Measurements from ENCODE around the gene FRMD4A.
"Not testable (repeated sequence)": the region's sequence is repeated elsewhere in the genome, so short reads cannot be mapped to it uniquely, and the experiment has no call there.

The FRMD4A gene

GRCh38 chr10:13978533-13979115 is 352.1 kb downstream of the FRMD4A start:
- no peak for DNase-seq (ENCODE audit: low spot score)

DNA sequence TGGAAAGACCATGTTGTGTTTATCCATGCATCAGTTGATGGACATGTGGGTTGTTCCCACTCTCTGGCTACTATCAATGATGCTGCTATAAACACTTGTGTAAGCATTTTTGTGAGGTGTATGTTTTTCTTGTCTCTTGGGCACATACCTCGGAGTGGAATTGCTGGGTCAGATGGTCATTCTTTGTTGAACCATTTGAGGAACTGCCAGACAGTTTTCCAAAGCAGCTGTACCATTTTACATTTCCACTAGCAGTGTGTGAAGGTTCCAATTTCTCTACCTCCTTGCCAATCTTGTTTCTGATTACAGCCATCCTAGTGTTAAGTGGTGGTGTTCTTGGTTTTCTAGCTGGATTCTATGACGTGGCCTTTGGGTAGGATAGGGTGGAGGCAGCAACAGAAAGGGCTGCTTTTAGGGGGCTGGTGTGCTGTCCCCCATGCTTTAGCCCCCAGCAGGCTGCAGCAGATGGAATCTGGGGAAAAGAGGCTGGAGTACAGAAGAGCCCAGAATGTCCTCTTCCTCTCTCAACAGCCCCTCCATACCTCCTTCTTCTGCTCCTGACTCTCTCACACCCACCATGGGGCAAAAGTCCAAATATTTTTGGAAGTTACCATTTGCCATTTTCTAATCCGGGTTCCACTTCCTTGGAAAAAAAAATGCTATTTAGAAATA is 352.7 kb downstream of the FRMD4A start:
- no peak for DNase-seq (ENCODE audit: low spot score)

DNA sequence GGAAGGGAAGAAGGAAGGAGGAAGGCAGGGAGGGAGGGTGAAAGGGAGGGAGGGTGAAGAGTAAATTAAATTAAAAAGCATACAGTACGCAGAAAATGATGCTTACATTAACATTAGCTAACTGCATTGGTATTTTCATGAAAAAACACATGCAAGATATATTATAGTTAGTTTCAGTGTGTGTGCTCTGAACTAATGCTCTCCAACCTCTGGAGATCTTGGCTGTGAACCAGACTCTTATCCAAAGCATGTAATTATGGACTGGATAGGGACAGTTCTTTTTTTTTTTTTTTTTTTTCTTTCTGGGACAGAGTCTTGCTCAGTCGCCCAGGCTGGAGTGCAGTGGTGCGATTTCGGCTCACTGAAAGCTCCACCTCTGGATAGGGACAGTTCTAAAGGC is 357.0 kb downstream of the FRMD4A start:
- DNase-seq (ENCODE audit: low spot score): no peak

DNA sequence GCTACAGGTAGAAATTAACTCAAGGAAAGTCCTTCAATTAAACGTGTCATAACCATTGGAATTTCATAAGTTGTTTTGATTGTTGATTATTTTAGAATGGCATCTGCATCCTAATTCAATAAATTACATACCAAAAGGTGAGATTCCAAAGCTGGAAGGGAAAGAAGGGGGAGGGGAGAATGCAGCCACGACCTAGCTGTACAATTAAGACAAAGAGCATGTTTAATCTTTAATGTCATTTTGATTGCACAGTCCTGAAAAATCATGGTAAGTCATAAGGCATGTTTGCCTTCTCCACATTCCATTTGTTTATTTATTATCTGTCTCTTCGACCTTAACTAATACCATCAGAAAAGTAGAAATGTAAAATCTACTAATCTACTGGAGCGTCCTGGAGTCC is 358.1 kb downstream of the FRMD4A start:
- no peak for DNase-seq (ENCODE audit: low spot score)

- no peak for DNase-seq (ENCODE audit: low spot score)
Observed at GRCh38 chr10:13971601-13972475, 358.9 kb downstream of the FRMD4A start.

- DNase-seq (ENCODE audit: low spot score): no peak
Observed at GRCh38 chr10:13970957-13971353, 359.8 kb downstream of the FRMD4A start.

DNA sequence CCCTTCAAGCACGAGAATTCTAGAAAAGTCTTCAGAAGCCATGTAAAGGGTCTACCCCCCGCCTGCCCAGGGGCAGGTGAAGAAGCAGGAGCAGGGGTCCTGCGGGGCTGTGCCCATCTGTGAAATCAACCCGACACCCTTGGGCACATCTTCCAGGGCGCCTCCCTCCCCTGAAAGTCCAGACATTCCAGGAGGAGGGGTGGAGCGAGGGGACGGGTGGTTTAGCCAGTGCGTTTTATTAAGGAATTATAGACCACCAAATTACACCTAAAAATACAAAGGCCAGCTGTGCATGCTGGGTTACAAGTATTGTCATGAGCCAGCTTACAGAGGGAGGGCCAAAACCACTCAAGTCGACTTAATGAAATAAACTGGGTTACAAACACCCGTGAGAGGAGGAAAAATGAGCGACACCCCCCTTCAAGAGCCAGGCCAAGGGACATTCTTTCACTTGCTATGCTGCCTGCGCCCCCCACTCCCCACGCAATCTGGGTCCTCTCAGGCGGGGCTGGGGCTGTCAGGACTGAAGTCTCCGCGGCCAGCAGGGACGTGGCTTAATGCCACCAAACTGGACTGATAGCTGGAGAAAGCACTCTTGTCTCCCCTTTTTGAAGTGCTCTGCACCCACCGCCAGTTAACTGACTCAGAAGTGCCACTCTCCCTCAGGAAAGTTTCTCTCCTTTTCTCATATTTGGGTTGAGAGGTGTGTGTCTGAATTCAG is 360.3 kb downstream of the FRMD4A start:
- DNase-seq (ENCODE audit: low spot score): no peak

DNA sequence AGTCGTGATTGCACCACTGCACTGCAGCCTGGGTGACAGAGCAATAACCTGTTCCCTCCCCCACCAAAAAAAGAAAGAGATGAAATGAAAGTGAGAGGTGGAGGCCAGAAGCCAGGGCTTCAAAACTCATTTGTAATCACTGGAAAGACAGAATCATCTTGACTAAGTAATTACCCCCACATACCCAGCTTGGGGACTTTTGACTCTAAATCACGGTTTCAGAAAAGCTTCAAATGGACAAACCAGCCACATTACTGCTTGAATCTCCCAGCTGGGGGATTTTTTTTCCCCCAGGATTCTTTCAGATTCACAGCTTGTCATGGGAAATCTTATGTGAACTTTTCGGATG is 361.0 kb downstream of the FRMD4A start:
- no peak for DNase-seq (ENCODE audit: low spot score)

DNA sequence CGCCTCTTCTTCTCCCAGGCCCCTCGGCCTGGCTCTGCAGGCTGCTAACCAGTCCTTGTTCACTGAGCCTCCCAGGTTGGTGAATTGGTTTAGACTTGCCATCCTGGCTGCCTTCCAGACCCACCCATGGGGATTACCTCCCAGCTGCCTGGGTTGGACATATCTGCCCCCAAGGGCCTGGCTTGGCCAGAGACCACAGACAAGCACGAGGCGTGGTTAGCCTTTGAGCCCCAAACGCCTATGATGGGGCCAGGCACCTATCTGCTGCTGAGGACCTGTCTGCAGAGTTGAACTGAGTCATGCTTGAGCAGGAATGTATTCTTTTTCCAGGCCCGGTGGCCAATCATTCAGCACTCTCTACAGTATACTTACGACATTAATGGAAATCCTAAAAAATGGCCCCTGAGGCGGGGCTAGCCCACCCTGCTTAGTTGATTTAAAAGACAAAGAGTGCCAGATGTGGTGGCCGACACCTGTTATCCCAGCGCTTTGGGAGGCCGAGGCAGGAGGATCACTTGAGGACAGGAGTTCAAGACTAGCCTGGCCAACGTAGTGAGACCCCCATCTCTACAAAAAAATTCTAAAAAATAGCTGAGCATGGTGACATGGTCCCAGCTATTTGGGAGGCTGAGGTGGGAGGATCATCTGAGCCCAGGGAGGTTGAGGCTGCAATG is 361.5 kb downstream of the FRMD4A start:
- no peak for DNase-seq (ENCODE audit: low spot score)

DNA sequence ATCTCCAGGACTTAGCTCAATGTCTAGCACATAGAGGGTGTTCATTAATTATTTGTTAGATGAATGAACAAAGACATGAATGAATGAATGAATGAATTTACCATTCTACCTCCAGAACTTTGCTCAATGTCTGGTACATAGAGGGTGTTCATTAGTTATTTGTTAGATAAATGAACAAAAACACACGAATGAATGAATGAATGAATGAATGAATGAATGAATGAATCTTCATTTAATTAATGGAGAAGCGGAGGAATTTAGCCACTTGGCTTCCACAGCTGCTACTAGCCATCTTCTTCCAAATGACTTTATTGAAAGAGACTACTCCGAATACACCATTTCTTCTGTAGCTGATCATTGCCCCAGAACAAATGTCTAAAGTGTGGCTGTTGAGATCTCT is 368.9 kb downstream of the FRMD4A start:
- DNase-seq (ENCODE audit: low spot score): no peak

GRCh38 chr10:13961097-13961496 is 369.6 kb downstream of the FRMD4A start:
- no peak for DNase-seq (ENCODE audit: low spot score)

- no peak for DNase-seq (ENCODE audit: low spot score)
Observed at GRCh38 chr10:13960603-13961002, 370.1 kb downstream of the FRMD4A start.

DNA sequence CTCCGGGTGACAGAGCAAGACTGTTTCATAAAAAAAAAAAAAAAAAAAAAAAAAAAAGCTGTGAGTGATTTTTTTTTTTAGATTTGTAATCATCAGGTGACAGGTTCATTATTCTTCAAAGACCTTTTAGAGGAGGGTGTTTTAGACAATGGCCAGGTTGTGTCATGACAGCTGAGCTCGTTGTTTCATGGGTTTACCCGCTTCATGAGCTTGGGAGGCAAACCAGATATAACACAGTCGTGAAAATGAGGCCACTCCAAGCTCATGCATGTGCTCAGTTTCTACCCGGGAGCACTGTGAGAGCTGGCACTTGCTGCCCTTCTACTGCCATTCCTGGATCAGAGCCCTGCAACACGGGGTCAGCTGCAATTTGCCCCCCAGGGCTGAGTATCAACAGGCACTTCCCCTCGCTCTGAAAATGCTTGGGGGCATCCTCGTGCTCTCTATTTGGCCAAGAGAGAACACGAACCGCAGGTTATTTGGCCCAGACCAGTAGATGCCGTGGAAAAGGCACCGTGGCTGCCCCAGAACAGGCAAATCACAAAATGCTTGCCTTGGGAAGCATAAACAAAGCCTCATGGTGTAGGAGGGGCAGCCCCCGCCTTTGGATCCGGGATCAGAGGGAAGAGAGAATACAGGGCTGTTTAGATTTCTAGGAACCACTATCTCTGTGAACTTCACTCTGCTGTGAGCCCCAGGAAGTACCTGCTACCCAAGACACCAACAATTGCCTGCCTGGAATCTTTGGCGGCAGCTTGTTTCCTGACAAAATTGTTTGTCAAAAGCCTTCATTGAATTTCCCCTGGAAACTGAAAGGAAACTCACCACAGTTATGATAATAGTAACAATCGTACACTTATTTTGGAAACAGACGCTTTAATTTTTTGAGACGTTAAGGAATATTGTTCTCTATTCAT is 371.0 kb downstream of the FRMD4A start:
- DNase-seq (ENCODE audit: low spot score): no peak

DNA sequence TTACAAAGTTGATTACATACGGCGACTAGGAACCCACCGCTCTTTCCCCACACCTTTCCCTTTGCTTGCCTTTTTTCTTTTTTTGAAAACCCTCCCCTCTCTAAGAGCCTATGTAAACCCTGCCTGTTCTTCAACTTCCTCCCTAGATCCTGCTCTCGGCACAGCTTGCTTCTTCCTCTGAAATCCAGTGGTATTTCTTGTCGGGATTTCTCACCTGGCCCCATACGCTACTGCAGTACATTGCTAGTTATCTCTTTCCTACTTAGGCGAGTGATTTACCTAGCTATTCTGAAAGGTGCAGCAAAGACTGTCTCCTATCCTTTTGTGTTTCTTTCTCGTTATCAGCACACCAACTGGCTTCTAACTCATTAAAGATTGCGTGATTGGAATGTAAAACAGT is 372.9 kb downstream of the FRMD4A start:
- no peak for DNase-seq (ENCODE audit: low spot score)

DNA sequence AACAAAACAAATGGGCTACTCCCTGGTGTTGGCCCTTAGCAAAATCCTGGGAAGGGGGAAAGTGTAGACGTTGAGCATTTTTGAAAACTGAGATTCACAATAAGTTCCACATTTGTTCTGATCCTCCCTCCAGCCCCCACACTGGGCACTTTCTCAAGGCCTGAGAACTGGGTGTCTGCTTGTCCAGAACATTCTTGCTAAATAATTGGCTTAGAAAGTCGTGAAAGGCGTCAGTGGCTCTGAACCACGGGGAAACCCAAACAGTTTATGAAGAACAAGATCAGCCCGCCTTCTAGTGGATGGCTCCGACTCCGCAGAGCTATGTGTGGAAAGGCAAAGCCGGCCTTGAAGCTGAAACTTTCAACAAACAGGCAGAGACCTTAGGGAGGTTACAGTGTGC is 373.9 kb downstream of the FRMD4A start:
- no peak for DNase-seq (ENCODE audit: low spot score)

DNA sequence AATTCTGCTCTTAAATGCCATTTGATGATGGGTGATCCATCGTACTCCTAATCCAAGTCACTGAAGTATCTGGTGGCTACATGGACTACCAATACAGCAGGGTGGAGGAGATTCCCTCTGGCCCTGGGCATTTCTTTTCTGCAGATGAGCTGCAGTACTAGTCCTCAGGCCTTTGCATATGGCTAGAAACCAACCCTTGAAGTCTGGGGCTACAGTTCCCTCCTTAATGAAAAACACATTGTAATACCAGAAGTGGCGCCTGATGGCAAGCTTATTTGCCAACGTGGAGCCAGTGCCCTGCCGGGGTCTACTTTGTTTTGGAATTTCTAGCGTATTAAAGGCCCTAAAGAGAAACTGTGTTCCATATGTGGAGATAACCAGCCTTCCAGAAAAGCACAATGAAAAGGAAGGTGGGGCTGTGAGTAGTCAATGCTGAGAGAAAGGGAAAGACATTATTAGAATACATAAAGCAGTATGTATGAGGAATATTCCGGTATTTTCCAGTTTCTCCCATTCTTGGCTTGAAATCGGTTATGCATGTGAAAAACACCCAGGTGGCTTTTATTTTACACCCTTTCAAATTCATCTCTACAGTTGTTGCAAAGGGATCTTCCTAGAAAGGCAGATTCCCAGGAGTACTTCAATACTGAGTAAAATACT is 375.2 kb downstream of the FRMD4A start:
- DNase-seq (ENCODE audit: low spot score): no peak

DNA sequence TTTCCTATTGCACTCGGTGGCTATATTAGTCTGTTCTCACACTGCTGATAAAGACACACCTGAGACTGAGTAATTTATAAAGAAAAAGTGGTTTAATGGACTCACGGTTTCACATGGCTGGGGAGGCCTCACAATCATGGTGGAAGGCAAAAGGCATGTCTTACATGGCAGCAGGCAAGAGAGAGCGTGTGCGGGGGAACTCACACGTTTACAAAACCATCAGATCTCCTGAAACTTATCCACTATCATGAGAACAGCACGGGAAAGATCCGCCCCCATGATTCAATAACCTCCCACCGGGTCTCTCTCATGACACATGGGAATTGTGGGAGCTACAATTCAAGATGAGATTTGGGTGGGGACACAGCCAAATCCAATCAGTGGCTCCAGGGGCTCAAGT is 376.5 kb downstream of the FRMD4A start:
- not testable (repeated sequence) for DNase-seq (ENCODE audit: low spot score)

GRCh38 chr10:13953371-13953770 is 377.4 kb downstream of the FRMD4A start:
- DNase-seq (ENCODE audit: low spot score): no peak

DNA sequence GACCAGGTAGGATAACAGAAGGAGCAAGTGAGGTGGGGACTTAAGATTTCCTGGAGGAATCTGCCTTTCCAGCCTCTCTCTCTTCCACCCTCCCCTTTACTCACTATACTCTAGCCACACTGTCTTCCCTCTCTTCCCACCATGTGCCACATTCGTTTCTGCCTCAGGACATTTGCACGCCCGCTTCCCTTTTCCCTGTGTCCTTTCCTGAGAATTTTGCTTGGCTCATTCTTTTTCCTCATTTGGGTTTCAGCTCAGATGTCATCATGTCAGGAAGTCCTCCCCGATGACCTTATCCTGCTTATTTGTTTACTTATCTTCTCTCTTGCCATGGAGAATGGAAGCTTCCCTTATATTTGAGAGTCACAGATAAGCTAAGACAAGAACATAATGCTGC is 380.2 kb downstream of the FRMD4A start:
- no peak for DNase-seq (ENCODE audit: low spot score)

GRCh38 chr10:13949844-13950542 is 380.7 kb downstream of the FRMD4A start:
- no peak for DNase-seq (ENCODE audit: low spot score)

Data from HuH-7 (cell line).